Neural cell (in vitro differentiated cells): Measurements from ENCODE around the gene SIGLEC12. TPM values are rescaled to one million over a fixed set of nuclear protein-coding genes. Genes with fewer than 3 reads are reported as not detected.
"Not testable (repeated sequence)": the region's sequence is repeated elsewhere in the genome, so short reads cannot be mapped to it uniquely, and the experiment has no call there.

ENCODE experiments used
- H2AFZ ChIP-seq: fragments of 200-600, 300-800 bp; sonication (generic), shearing (Covaris generic); 2 replicates; pipeline ENCODE4 v1.6.0; 2014; ENCODE audit warnings: low read depth, mild to moderate bottlenecking, antibody characterized with exemption, low read length, moderate library complexity
- H3F3A ChIP-seq: fragments of 200-600 bp; shearing (Covaris generic); 2 replicates; pipeline ENCODE4 v1.6.1; 2016; ENCODE audit warnings: mild to moderate bottlenecking, moderate library complexity, mixed read lengths, antibody characterized with exemption, low read length; ENCODE audit not compliant: insufficient read depth, poor library complexity, severe bottlenecking
- H3K27ac ChIP-seq: fragments of 200-600, 300-800 bp; sonication (generic), shearing (Covaris generic); 2 replicates; pipeline ENCODE4 v1.5.1; 2014; ENCODE audit warnings: mild to moderate bottlenecking, low read length, moderate library complexity
- H3K27me3 ChIP-seq: fragments of 300-800, 200-600 bp; sonication (generic), shearing (Covaris generic); 2 replicates; pipeline ENCODE4 v1.6.0; 2014; ENCODE audit warnings: mild to moderate bottlenecking, low read depth, low read length, moderate library complexity; ENCODE audit not compliant: insufficient read depth
- H3K36me3 ChIP-seq: fragments of 300-800, 200-600 bp; sonication (generic), shearing (Covaris generic); 2 replicates; pipeline ENCODE4 v1.5.1; 2014; ENCODE audit warnings: mild to moderate bottlenecking, antibody characterized with exemption, low read length, moderate library complexity; ENCODE audit not compliant: insufficient read depth
- H3K4me2 ChIP-seq: fragments of 300-800, 200-600 bp; sonication (generic), shearing (Covaris generic); 2 replicates; pipeline ENCODE4 v1.6.0; 2014; ENCODE audit warnings: mild to moderate bottlenecking, low read length
- H3K4me3 ChIP-seq: fragments of 300-800, 200-600 bp; sonication (generic), shearing (Covaris generic); 2 replicates; pipeline ENCODE4 v1.5.1; 2014; ENCODE audit warnings: mild to moderate bottlenecking, low read length, moderate library complexity
- H3K79me2 ChIP-seq: fragments of 200-600 bp; shearing (Covaris generic); replicated peaks from 2 replicates; pipeline ENCODE4 v1.6.0; 2014; ENCODE audit warnings: mild to moderate bottlenecking, low read length, moderate library complexity; ENCODE audit not compliant: insufficient read depth
- H3K9ac ChIP-seq: fragments of 300-800, 200-600 bp; sonication (generic), shearing (Covaris generic); 2 replicates; pipeline ENCODE4 v1.6.1; 2016; ENCODE audit warnings: mild to moderate bottlenecking, low read length, mixed read lengths
- H3K9me2 ChIP-seq: fragments of 200-600 bp; shearing (Covaris generic); 2 replicates; pipeline ENCODE4 v1.6.1; 2016; ENCODE audit warnings: mild to moderate bottlenecking, low read length, mixed read lengths; ENCODE audit not compliant: insufficient read depth
- H3K9me3 ChIP-seq: fragments of 200-600, 300-800 bp; sonication (generic), shearing (Covaris generic); 2 replicates; pipeline ENCODE4 v1.6.1; 2016; ENCODE audit warnings: mild to moderate bottlenecking, mixed run types, low read length, moderate library complexity, mixed read lengths
- H4K20me1 ChIP-seq: fragments of 200-600 bp; shearing (Covaris generic); 2 replicates; pipeline ENCODE4 v1.6.1; 2016; ENCODE audit warnings: mild to moderate bottlenecking, mixed run types; ENCODE audit not compliant: insufficient read depth
- CTCF ChIP-seq: fragments of 450-650 bp; IDR thresholded peaks from 2 replicates; pipeline ENCODE4 v1.5.1; 2014; ENCODE audit warnings: antibody characterized with exemption, mild to moderate bottlenecking, moderate library complexity; ENCODE audit not compliant: poor library complexity, severe bottlenecking
- EP300 ChIP-seq: fragments of 450-650 bp; conservative IDR thresholded peaks from 2 replicates; pipeline ENCODE4 v1.6.1; 2014; ENCODE audit warnings: antibody characterized with exemption, mild to moderate bottlenecking, moderate library complexity; ENCODE audit not compliant: poor library complexity, severe bottlenecking
- EZH2 ChIP-seq: fragments of 200-600, 300-800 bp; shearing (Covaris generic), sonication (generic); IDR thresholded peaks from 2 replicates; pipeline ENCODE4 v1.6.1; 2014; ENCODE audit warnings: antibody characterized with exemption, low read length, borderline replicate concordance, mild to moderate bottlenecking; ENCODE audit not compliant: insufficient read depth, poor library complexity, severe bottlenecking
- MXI1 ChIP-seq: fragments of 450-650 bp; conservative IDR thresholded peaks from 2 replicates; pipeline ENCODE4 v1.6.1; 2014; ENCODE audit warnings: antibody characterized with exemption, mild to moderate bottlenecking; ENCODE audit not compliant: poor library complexity, severe bottlenecking
- POLR2AphosphoS5 ChIP-seq: IDR thresholded peaks from 2 replicates; pipeline ENCODE4 v1.6.1; 2012
- RAD21 ChIP-seq: fragments of 450-650 bp; conservative IDR thresholded peaks from 2 replicates; pipeline ENCODE4 v1.6.1; 2014; ENCODE audit warnings: antibody characterized with exemption, mild to moderate bottlenecking, moderate library complexity
- REST ChIP-seq: IDR thresholded peaks from 2 replicates; pipeline ENCODE4 v1.6.1; 2012; ENCODE audit warnings: borderline replicate concordance
- SMC3 ChIP-seq: fragments of 450-650 bp; conservative IDR thresholded peaks from 2 replicates; pipeline ENCODE4 v1.6.1; 2014; ENCODE audit warnings: antibody characterized with exemption, mild to moderate bottlenecking, moderate library complexity; ENCODE audit not compliant: poor library complexity
- TAF1 ChIP-seq: IDR thresholded peaks from 2 replicates; pipeline ENCODE4 v1.6.1; 2012; ENCODE audit warnings: low read depth
- polyA plus RNA-seq: library from polyadenylated mRNA; depleted of rRNA; stranded (reverse); fragments of >200 nt; gene quantifications from 2 replicates; pipeline ENCODE4 v1.2.3, GENCODE V29; 2014

The SIGLEC12 gene
- polyA plus RNA-seq, 1 donor from 2014 or later = not detected

GRCh38 chr19:51448411-51449016, 53.1 kb downstream of the SIGLEC12 start:
- Histone ChIP-seq H3K27me3 (no peaks in the 10 kb centered on the region), H3F3A (no peaks in the 10 kb centered on the region)
- no peak for TF ChIP-seq MXI1
- TF ChIP-seq EZH2 = no peak
- TF ChIP-seq POLR2AphosphoS5 = no peak
- TF ChIP-seq EP300 = no peak
- no peak for TF ChIP-seq RAD21
- no peak for TF ChIP-seq TAF1
- TF ChIP-seq REST = no peak
- no peak for TF ChIP-seq CTCF
- no peak for TF ChIP-seq SMC3

GRCh38 chr19:51448011-51448410, 53.6 kb downstream of the SIGLEC12 start:
- Histone ChIP-seq H3K9me3 (no peaks in the 10 kb centered on the region), H3F3A (no peaks in the 10 kb centered on the region), H3K36me3 (no peaks in the 10 kb centered on the region), H3K4me2 (no peak overlapping the region), H3K79me2 (no peaks in the 10 kb centered on the region), H3K9me2 (no peaks in the 10 kb centered on the region), H3K27ac (no peak overlapping the region), H3K9ac (no peak overlapping the region), H3K27me3 (no peaks in the 10 kb centered on the region), H3K4me3 (no peak overlapping the region), H4K20me1 (no peaks in the 10 kb centered on the region), H2AFZ (no peak overlapping the region)
- no peak for TF ChIP-seq EP300
- TF ChIP-seq EZH2 = no peak
- no peak for TF ChIP-seq SMC3
- TF ChIP-seq TAF1 = no peak
- no peak for TF ChIP-seq POLR2AphosphoS5
- TF ChIP-seq REST = no peak
- TF ChIP-seq RAD21 = no peak
- TF ChIP-seq CTCF = no peak
- TF ChIP-seq MXI1 = no peak

More at GRCh38 chr19:51448411-51449016, 53.1 kb downstream of the SIGLEC12 start:
- no peaks in the 10 kb centered on the region for H3K79me2 ChIP-seq
- no peaks in the 10 kb centered on the region for H3K9me3 ChIP-seq
- no peak overlapping the region for H3K9ac ChIP-seq
- no peaks in the 10 kb centered on the region for H3K36me3 ChIP-seq
- no peak overlapping the region for H3K4me2 ChIP-seq
- no peak overlapping the region for H2AFZ ChIP-seq
- H3K4me3 ChIP-seq = no peak overlapping the region
- no peaks in the 10 kb centered on the region for H3K9me2 ChIP-seq
- H4K20me1 ChIP-seq = no peaks in the 10 kb centered on the region
- H3K27ac ChIP-seq = no peak overlapping the region

GRCh38 chr19:51447510-51447909, 54.1 kb downstream of the SIGLEC12 start:
- not testable (repeated sequence) for H4K20me1 ChIP-seq, H3K4me3 ChIP-seq, H3K9me3 ChIP-seq, H3F3A ChIP-seq, H3K9ac ChIP-seq, H2AFZ ChIP-seq, H3K9me2 ChIP-seq, H3K36me3 ChIP-seq, H3K27ac ChIP-seq, H3K27me3 ChIP-seq, H3K4me2 ChIP-seq, H3K79me2 ChIP-seq
